GM19468 (cell line): ENCODE measurements around the gene KIF26B.

Experiments used
- ATAC-seq: cut with Tn5 transposase; IDR thresholded peaks from one replicate; pipeline ENCODE4 v1.9.1; 2021; ENCODE audit warnings: mild to moderate bottlenecking, moderate library complexity, moderate number of reproducible peaks; ENCODE audit not compliant: unreplicated experiment; ENCODE audit errors: extremely low read depth

The KIF26B gene

GRCh38 chr1:245370905-245371581 lies 216.3 kb downstream of the KIF26B start:
- no peak for ATAC-seq

- no peak for ATAC-seq
These were observed 218.3 kb downstream of the KIF26B start for GRCh38 chr1:245373131-245373530.

- no peak for ATAC-seq
These were observed 221.1 kb downstream of the KIF26B start for GRCh38 chr1:245375789-245376460.

- ATAC-seq: no peak
These were observed 223.1 kb downstream of the KIF26B start for GRCh38 chr1:245377854-245378253.

GRCh38 chr1:245378311-245378722 lies 223.5 kb downstream of the KIF26B start:
- ATAC-seq: no peak

GRCh38 chr1:245378745-245379144 lies 224.0 kb downstream of the KIF26B start:
- no peak for ATAC-seq

GRCh38 chr1:245380790-245381535 lies 226.2 kb downstream of the KIF26B start:
- ATAC-seq: no peak

GRCh38 chr1:245382981-245383380 lies 228.2 kb downstream of the KIF26B start:
- ATAC-seq: no peak

GRCh38 chr1:245383396-245384330 lies 228.9 kb downstream of the KIF26B start:
- no peak for ATAC-seq

- no peak for ATAC-seq
These were observed 231.6 kb downstream of the KIF26B start for GRCh38 chr1:245386297-245386971.

- no peak for ATAC-seq
These were observed 233.9 kb downstream of the KIF26B start for GRCh38 chr1:245388687-245389086.

GRCh38 chr1:245389873-245390272 lies 235.1 kb downstream of the KIF26B start:
- no peak for ATAC-seq

GRCh38 chr1:245390975-245391374 lies 236.2 kb downstream of the KIF26B start:
- no peak for ATAC-seq

- ATAC-seq: no peak
These were observed 238.9 kb downstream of the KIF26B start for GRCh38 chr1:245393694-245394093.

GRCh38 chr1:245395680-245396079 lies 240.9 kb downstream of the KIF26B start:
- ATAC-seq: no peak

GRCh38 chr1:245396615-245397014 lies 241.8 kb downstream of the KIF26B start:
- ATAC-seq: no peak

- no peak for ATAC-seq
These were observed 243.0 kb downstream of the KIF26B start for GRCh38 chr1:245397771-245398170.

GRCh38 chr1:245398180-245398579 lies 243.4 kb downstream of the KIF26B start:
- ATAC-seq: no peak

- no peak for ATAC-seq
These were observed 247.2 kb downstream of the KIF26B start for GRCh38 chr1:245401881-245402587.
